ENCODE measurements around the gene LRP5.
"Not testable (repeated sequence)": the region's sequence is repeated elsewhere in the genome, so short reads cannot be mapped to it uniquely, and the experiment has no call there.

The LRP5 gene

DNA sequence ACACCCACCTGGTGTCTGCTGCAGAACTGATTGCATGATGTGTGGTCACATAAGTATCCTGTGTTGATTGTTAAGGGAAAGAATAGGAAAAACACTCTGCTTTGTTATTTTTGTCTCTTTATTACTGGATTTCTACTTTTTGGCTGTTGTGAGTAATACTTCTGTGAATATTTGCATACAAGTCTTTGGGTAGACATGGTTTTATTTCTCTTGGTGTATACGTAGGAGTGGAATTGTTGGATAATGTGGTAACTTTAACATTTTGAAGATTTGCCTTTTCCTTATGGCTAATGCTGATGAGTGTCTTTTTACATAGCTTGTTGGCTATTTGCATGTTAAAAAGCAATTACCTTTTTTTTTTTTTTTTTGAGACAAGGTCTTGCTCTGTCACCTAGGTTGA is 161.3 kb downstream of the LRP5 start:
- no peak overlapping the region for H2BK12ac ChIP-seq (ENCODE audit: low read length)
- no CpG with 5 or more reads among the region's 1 CpG for WGBS, 2 donors (ENCODE audit: extremely low coverage in 2 of 2, insufficient read length in 2 of 2, insufficient replicate concordance in 1 of 2)
- peaks cover 18 to 71% of the 10 kb centered on the region in 2 donors for H3K36me3 ChIP-seq (replicated peaks in 1 of 2; ENCODE audit: control insufficient read depth in 2 of 2, insufficient read depth in 2 of 2, low read length in 2 of 2)

GRCh38 chr11:68475626-68476025 is 163.2 kb downstream of the LRP5 start:
- not testable (repeated sequence) for H2BK12ac ChIP-seq (ENCODE audit: low read length); H3K79me1 ChIP-seq (ENCODE audit: low read depth, low read length); H3K4me3 ChIP-seq (ENCODE audit: low read length in 2 of 2); H2AFZ ChIP-seq (ENCODE audit: low read length); H3K27me3 ChIP-seq (ENCODE audit: control insufficient read depth in 3 of 3, insufficient read depth in 3 of 3, low read depth in 1 of 3, low read length in 3 of 3); H3K14ac ChIP-seq (ENCODE audit: low read length); H3K18ac ChIP-seq (ENCODE audit: low read length); H2BK120ac ChIP-seq (ENCODE audit: low read depth, low read length); H4K91ac ChIP-seq (ENCODE audit: low read depth, low read length, poor library complexity); H3K27ac ChIP-seq (replicated peaks; ENCODE audit: low read length); H3K4me1 ChIP-seq (ENCODE audit: control insufficient read depth in 2 of 2, insufficient read depth in 1 of 2, low read depth in 1 of 2, low read length in 2 of 2); H4K8ac ChIP-seq (ENCODE audit: low read depth, low read length); H3K4me2 ChIP-seq (ENCODE audit: insufficient read depth, low read length, poor library complexity, severe bottlenecking); DNase-seq (ENCODE audit: low spot score); H3K9ac ChIP-seq (ENCODE audit: low read depth, low read length, poor library complexity); H3K23ac ChIP-seq (ENCODE audit: low read depth, low read length, poor library complexity); H2AK5ac ChIP-seq (ENCODE audit: low read depth, low read length); H2BK15ac ChIP-seq (ENCODE audit: low read length); H2BK5ac ChIP-seq (ENCODE audit: low read length); H3K4ac ChIP-seq (ENCODE audit: low read length)
- H3K36me3 ChIP-seq (replicated peaks in 1 of 2; ENCODE audit: control insufficient read depth in 2 of 2, insufficient read depth in 2 of 2, low read length in 2 of 2): peaks cover 19 to 74% of the 10 kb centered on the region in 2 donors
- no CpG with 5 or more reads among the region's 34 CpGs for WGBS, 2 donors (ENCODE audit: extremely low coverage in 2 of 2, insufficient read length in 2 of 2, insufficient replicate concordance in 1 of 2)
- H3K9me3 ChIP-seq (replicated peaks in 1 of 2; ENCODE audit: control insufficient read depth in 2 of 2, insufficient read depth in 1 of 2, low read depth in 1 of 2, low read length in 2 of 2): peaks cover 20 to 63% of the 10 kb centered on the region in 2 donors

More for the DNA sequence above, 161.3 kb downstream of the LRP5 start:
- Histone ChIP-seq H3K27me3 (ENCODE audit: control insufficient read depth in 3 of 3, insufficient read depth in 3 of 3, low read depth in 1 of 3, low read length in 3 of 3) (no peaks in the 10 kb centered on the region), H3K4ac (ENCODE audit: low read length) (no peak overlapping the region), H3K4me1 (ENCODE audit: control insufficient read depth in 2 of 2, insufficient read depth in 1 of 2, low read depth in 1 of 2, low read length in 2 of 2) (peaks cover 4 to 11% of the 10 kb centered on the region in 2 donors), H3K9ac (ENCODE audit: low read depth, low read length, poor library complexity) (no peak overlapping the region), H3K14ac (ENCODE audit: low read length) (peak overlapping the region; percentile 14), H4K91ac (ENCODE audit: low read depth, low read length, poor library complexity) (no peak overlapping the region), H3K79me1 (ENCODE audit: low read depth, low read length) (peaks cover 7% of the 10 kb centered on the region), H3K4me2 (ENCODE audit: insufficient read depth, low read length, poor library complexity, severe bottlenecking) (no peak overlapping the region), H2AK5ac (ENCODE audit: low read depth, low read length) (no peak overlapping the region), H2BK5ac (ENCODE audit: low read length) (no peak overlapping the region), H3K4me3 (ENCODE audit: low read length in 2 of 2) (no peak overlapping the region), H2BK15ac (ENCODE audit: low read length) (no peak overlapping the region), H3K27ac (replicated peaks; ENCODE audit: low read length) (no peak overlapping the region), H3K9me3 (replicated peaks in 1 of 2; ENCODE audit: control insufficient read depth in 2 of 2, insufficient read depth in 1 of 2, low read depth in 1 of 2, low read length in 2 of 2) (peaks cover 16 to 46% of the 10 kb centered on the region in 2 donors), H2BK120ac (ENCODE audit: low read depth, low read length) (no peak overlapping the region), H3K18ac (ENCODE audit: low read length) (no peak overlapping the region), H3K23ac (ENCODE audit: low read depth, low read length, poor library complexity) (no peak overlapping the region), H2AFZ (ENCODE audit: low read length) (no peak overlapping the region), H4K8ac (ENCODE audit: low read depth, low read length) (no peak overlapping the region)
- DNase-seq (ENCODE audit: low spot score): no peak

DNA sequence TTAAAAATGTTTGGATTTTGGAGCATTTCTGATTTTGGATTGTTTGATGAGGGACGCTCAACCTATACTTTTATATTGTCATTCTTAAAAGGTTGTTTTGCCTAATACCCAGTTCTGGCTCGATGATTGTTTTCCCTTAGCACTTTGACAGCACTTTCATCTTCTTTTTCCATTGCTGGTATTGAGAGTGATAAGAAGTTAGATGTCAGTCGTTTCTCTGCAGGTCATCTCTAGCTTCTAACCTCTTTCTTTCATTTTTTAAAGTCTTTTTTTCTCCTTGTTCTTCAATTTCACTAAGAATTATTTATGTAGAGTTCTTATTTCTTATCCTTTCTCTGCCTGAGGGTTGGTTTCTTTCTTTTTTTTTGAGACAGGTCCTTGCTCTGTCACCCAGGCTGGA is 167.0 kb downstream of the LRP5 start:
- H3K4ac ChIP-seq (ENCODE audit: low read length): no peak overlapping the region
- H3K27ac ChIP-seq (replicated peaks; ENCODE audit: low read length): no peak overlapping the region
- H3K4me1 ChIP-seq (ENCODE audit: control insufficient read depth in 2 of 2, insufficient read depth in 1 of 2, low read depth in 1 of 2, low read length in 2 of 2): no peaks in the 10 kb centered on the region
- no peak overlapping the region for H3K14ac ChIP-seq (ENCODE audit: low read length)
- H3K27me3 ChIP-seq (ENCODE audit: control insufficient read depth in 3 of 3, insufficient read depth in 3 of 3, low read depth in 1 of 3, low read length in 3 of 3): no peaks in the 10 kb centered on the region
- H3K79me1 ChIP-seq (ENCODE audit: low read depth, low read length): peaks cover 8% of the 10 kb centered on the region
- H4K8ac ChIP-seq (ENCODE audit: low read depth, low read length): no peak overlapping the region
- no peak overlapping the region for H2BK120ac ChIP-seq (ENCODE audit: low read depth, low read length)
- H4K91ac ChIP-seq (ENCODE audit: low read depth, low read length, poor library complexity): no peak overlapping the region
- no peak overlapping the region for H3K23ac ChIP-seq (ENCODE audit: low read depth, low read length, poor library complexity)
- peaks cover 14 to 48% of the 10 kb centered on the region in 2 donors for H3K9me3 ChIP-seq (replicated peaks in 1 of 2; ENCODE audit: control insufficient read depth in 2 of 2, insufficient read depth in 1 of 2, low read depth in 1 of 2, low read length in 2 of 2)
- H3K4me2 ChIP-seq (ENCODE audit: insufficient read depth, low read length, poor library complexity, severe bottlenecking): no peak overlapping the region
- DNase-seq (ENCODE audit: low spot score): no peak
- no peak overlapping the region for H2BK12ac ChIP-seq (ENCODE audit: low read length)
- H2AK5ac ChIP-seq (ENCODE audit: low read depth, low read length): no peak overlapping the region
- WGBS, 2 donors (ENCODE audit: extremely low coverage in 2 of 2, insufficient read length in 2 of 2, insufficient replicate concordance in 1 of 2): no CpG with 5 or more reads among the region's 3 CpGs
- H2BK15ac ChIP-seq (ENCODE audit: low read length): no peak overlapping the region
- H2AFZ ChIP-seq (ENCODE audit: low read length): no peak overlapping the region
- no peak overlapping the region for H2BK5ac ChIP-seq (ENCODE audit: low read length)
- H3K9ac ChIP-seq (ENCODE audit: low read depth, low read length, poor library complexity): no peak overlapping the region
- H3K4me3 ChIP-seq (ENCODE audit: low read length in 2 of 2): no peak overlapping the region
- peaks cover 7 to 52% of the 10 kb centered on the region in 2 donors for H3K36me3 ChIP-seq (replicated peaks in 1 of 2; ENCODE audit: control insufficient read depth in 2 of 2, insufficient read depth in 2 of 2, low read length in 2 of 2)
- H3K18ac ChIP-seq (ENCODE audit: low read length): no peak overlapping the region

- Histone ChIP-seq H3K4me3 (ENCODE audit: low read length in 2 of 2) (no peak overlapping the region), H3K9ac (ENCODE audit: low read depth, low read length, poor library complexity) (no peak overlapping the region), H3K4me1 (ENCODE audit: control insufficient read depth in 2 of 2, insufficient read depth in 1 of 2, low read depth in 1 of 2, low read length in 2 of 2) (no peaks in the 10 kb centered on the region), H2AFZ (ENCODE audit: low read length) (no peak overlapping the region), H3K27me3 (ENCODE audit: control insufficient read depth in 3 of 3, insufficient read depth in 3 of 3, low read depth in 1 of 3, low read length in 3 of 3) (no peaks in the 10 kb centered on the region), H3K36me3 (replicated peaks in 1 of 2; ENCODE audit: control insufficient read depth in 2 of 2, insufficient read depth in 2 of 2, low read length in 2 of 2) (peaks cover 7 to 49% of the 10 kb centered on the region in 2 donors), H2BK120ac (ENCODE audit: low read depth, low read length) (no peak overlapping the region), H2BK5ac (ENCODE audit: low read length) (no peak overlapping the region), H3K14ac (ENCODE audit: low read length) (no peak overlapping the region), H3K18ac (ENCODE audit: low read length) (no peak overlapping the region), H3K4me2 (ENCODE audit: insufficient read depth, low read length, poor library complexity, severe bottlenecking) (no peak overlapping the region), H2BK15ac (ENCODE audit: low read length) (no peak overlapping the region), H3K23ac (ENCODE audit: low read depth, low read length, poor library complexity) (no peak overlapping the region), H2BK12ac (ENCODE audit: low read length) (no peak overlapping the region), H3K79me1 (ENCODE audit: low read depth, low read length) (peaks cover 8% of the 10 kb centered on the region), H4K8ac (ENCODE audit: low read depth, low read length) (no peak overlapping the region), H3K4ac (ENCODE audit: low read length) (no peak overlapping the region), H2AK5ac (ENCODE audit: low read depth, low read length) (no peak overlapping the region), H3K9me3 (replicated peaks in 1 of 2; ENCODE audit: control insufficient read depth in 2 of 2, insufficient read depth in 1 of 2, low read depth in 1 of 2, low read length in 2 of 2) (peaks cover 14 to 44% of the 10 kb centered on the region in 2 donors), H4K91ac (ENCODE audit: low read depth, low read length, poor library complexity) (no peak overlapping the region), H3K27ac (replicated peaks; ENCODE audit: low read length) (no peak overlapping the region)
- WGBS, 2 donors (ENCODE audit: extremely low coverage in 2 of 2, insufficient read length in 2 of 2, insufficient replicate concordance in 1 of 2): no CpG with 5 or more reads among the region's 2 CpGs
- DNase-seq (ENCODE audit: low spot score): no peak
Measured at GRCh38 chr11:68480193-68480592, 167.8 kb downstream of the LRP5 start.

Data from neuronal stem cell (in vitro differentiated cells).